Measurements from ENCODE around the gene CNOT4. TPM values are rescaled to one million over a fixed set of nuclear protein-coding genes. Genes with fewer than 3 reads are reported as not detected.
A peak's percentile ranks its signal among the peaks of the same experiment; 100 is the strongest.

CNOT4 gene
- total and polyA plus RNA-seq, 2 of the 13 experiments (the other 11 are each of a cell fraction or from before 2014, with no cell fraction given), result 7.4 to 8.4 TPM

DNA sequence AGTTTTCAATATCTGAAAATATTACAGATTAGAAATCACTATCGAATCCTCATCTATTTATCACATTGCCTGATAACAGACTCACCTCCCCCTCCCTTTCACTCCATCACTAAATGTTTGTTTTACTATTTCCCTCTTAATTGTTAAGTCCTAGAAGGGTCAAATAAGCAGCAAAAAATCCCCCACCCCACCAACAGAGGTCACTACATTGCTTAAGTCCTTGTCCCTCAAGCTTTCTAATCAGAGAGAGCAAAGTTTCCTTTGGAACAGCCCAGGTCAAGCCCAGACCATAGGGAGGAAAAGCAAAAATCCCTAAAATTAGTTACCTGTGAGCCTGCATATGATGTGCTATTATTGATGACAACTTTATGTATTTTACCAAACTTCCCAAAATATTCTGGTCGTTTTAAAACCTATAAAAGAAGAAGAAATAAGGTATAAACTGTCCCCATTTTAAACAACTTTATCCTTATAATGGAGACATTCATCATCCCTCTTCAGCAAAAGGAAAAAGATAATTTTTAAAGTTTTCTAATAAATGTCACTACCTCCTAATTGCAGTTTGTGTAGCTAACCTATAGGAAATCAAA, 95.0 kb downstream of the CNOT4 start (continued):
- TF ChIP-seq, protein P1, sequence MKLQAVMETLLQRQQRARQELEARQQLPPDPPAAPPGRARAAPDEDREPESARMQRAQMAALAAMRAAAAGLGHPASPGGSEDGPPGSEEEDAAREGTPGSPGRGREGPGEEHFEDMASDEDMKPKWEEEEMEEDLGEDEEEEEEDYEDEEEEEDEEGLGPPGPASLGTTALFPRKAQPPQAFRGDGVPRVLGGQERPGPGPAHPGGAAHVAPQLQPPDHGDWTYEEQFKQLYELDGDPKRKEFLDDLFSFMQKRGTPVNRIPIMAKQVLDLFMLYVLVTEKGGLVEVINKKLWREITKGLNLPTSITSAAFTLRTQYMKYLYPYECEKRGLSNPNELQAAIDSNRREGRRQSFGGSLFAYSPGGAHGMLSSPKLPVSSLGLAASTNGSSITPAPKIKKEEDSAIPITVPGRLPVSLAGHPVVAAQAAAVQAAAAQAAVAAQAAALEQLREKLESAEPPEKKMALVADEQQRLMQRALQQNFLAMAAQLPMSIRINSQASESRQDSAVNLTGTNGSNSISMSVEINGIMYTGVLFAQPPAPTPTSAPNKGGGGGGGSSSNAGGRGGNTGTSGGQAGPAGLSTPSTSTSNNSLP (IDR thresholded peaks at IDR 0.05; ENCODE audit: low read depth, low read length), result no peak
- TF ChIP-seq, protein P2, sequence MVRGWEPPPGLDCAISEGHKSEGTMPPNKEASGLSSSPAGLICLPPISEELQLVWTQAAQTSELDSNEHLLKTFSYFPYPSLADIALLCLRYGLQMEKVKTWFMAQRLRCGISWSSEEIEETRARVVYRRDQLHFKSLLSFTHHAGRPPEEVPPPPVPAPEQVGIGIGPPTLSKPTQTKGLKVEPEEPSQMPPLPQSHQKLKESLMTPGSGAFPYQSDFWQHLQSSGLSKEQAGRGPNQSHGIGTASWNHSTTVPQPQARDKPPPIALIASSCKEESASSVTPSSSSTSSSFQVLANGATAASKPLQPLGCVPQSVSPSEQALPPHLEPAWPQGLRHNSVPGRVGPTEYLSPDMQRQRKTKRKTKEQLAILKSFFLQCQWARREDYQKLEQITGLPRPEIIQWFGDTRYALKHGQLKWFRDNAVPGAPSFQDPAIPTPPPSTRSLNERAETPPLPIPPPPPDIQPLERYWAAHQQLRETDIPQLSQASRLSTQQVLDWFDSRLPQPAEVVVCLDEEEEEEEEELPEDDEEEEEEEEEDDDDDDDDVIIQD (CRISPR knock-in tag; IDR thresholded peaks at IDR 0.05; ENCODE audit: low read depth), result peak; percentile 50; the same call in 1 of the 2 replicates
- peak; percentile 59; the same call in 1 of the 2 replicates for TF ChIP-seq ZNF335 (CRISPR knock-in tag; IDR thresholded peaks at IDR 0.05)
- TF ChIP-seq STAG1 (CRISPR knock-in tag; IDR thresholded peaks at IDR 0.05), result peak; percentile 51
- no peak for TF ChIP-seq POGZ (CRISPR knock-in tag; IDR thresholded peaks at IDR 0.05)
- TF ChIP-seq ZMYM4 (CRISPR knock-in tag; IDR thresholded peaks at IDR 0.05), result 0 out of 2 replicates have a peak, but pooled peaks have one; percentile 25

DNA sequence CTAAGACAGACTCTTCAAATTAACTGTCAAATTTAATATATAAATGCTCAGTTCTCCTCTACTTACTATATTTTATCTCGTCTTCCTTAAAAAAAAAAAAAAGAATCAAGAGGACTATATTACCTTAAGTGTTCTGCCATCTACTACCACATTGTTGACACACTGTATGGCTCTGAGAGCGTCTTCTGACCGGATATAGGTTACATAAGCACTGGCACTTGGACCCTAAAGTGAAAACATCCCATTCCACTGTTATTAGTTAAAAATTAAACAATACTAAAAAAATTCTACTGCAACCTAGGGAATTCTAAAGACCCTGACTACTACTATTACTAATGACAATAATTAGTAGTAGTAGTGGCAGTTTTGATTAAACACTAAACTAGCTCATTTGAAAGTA, 95.7 kb downstream of the CNOT4 start:
- intact Hi-C loops (cut with micrococcal nuclease; ENCODE audit: unreplicated experiment), result loop anchor here (1.0 to 2.0 kb wide), 2 partner anchors 95 to 133 kb away; no protein-coding TSS in a partner anchor
- POLR2A ChIA-PET, result no interaction called here
- no peak for TF ChIP-seq ZNF441 (CRISPR knock-in tag; IDR thresholded peaks at IDR 0.05; ENCODE audit: borderline replicate concordance)
- TF ChIP-seq MIER3 (CRISPR knock-in tag; IDR thresholded peaks at IDR 0.05; ENCODE audit: borderline replicate concordance), result no peak
- TF ChIP-seq, protein P3, sequence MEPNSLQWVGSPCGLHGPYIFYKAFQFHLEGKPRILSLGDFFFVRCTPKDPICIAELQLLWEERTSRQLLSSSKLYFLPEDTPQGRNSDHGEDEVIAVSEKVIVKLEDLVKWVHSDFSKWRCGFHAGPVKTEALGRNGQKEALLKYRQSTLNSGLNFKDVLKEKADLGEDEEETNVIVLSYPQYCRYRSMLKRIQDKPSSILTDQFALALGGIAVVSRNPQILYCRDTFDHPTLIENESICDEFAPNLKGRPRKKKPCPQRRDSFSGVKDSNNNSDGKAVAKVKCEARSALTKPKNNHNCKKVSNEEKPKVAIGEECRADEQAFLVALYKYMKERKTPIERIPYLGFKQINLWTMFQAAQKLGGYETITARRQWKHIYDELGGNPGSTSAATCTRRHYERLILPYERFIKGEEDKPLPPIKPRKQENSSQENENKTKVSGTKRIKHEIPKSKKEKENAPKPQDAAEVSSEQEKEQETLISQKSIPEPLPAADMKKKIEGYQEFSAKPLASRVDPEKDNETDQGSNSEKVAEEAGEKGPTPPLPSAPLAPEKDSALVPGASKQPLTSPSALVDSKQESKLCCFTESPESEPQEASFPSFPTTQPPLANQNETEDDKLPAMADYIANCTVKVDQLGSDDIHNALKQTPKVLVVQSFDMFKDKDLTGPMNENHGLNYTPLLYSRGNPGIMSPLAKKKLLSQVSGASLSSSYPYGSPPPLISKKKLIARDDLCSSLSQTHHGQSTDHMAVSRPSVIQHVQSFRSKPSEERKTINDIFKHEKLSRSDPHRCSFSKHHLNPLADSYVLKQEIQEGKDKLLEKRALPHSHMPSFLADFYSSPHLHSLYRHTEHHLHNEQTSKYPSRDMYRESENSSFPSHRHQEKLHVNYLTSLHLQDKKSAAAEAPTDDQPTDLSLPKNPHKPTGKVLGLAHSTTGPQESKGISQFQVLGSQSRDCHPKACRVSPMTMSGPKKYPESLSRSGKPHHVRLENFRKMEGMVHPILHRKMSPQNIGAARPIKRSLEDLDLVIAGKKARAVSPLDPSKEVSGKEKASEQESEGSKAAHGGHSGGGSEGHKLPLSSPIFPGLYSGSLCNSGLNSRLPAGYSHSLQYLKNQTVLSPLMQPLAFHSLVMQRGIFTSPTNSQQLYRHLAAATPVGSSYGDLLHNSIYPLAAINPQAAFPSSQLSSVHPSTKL (CRISPR knock-in tag; IDR thresholded peaks at IDR 0.05), result peak; percentile 34; the same call in 1 of the 2 replicates
- no peak for TF ChIP-seq SIX1 (CRISPR knock-in tag; IDR thresholded peaks at IDR 0.05; ENCODE audit: borderline replicate concordance)
- no peak for TF ChIP-seq HNRNPL (IDR thresholded peaks at IDR 0.05; ENCODE audit: low read depth, low read length)
- TF ChIP-seq, protein P4, sequence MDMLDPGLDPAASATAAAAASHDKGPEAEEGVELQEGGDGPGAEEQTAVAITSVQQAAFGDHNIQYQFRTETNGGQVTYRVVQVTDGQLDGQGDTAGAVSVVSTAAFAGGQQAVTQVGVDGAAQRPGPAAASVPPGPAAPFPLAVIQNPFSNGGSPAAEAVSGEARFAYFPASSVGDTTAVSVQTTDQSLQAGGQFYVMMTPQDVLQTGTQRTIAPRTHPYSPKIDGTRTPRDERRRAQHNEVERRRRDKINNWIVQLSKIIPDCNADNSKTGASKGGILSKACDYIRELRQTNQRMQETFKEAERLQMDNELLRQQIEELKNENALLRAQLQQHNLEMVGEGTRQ (IDR thresholded peaks at IDR 0.05; ENCODE audit: low read depth, low read length), result no peak
- TF ChIP-seq, protein P4 (CRISPR knock-in tag; IDR thresholded peaks at IDR 0.05; ENCODE audit: borderline replicate concordance), result no peak

More for the DNA sequence above, 95.7 kb downstream of the CNOT4 start:
- H4K20me1 ChIP-seq (ENCODE audit: insufficient read depth, low read length), result no peaks in the 10 kb centered on the region; the same call in 1 of the 2 replicates
- BruUV-seq (replicated peaks), result no TSS peak
- H3K4me2 ChIP-seq (ENCODE audit: low read depth, low read length), result peak overlapping the region; percentile 28; the same call in 1 of the 2 replicates
- H2AFZ ChIP-seq (ENCODE audit: low read length), result no peak overlapping the region
- FAIRE-seq, result no peak
- H3K36me3 ChIP-seq (replicated peaks in 1 of 2; ENCODE audit: control insufficient read depth in 1 of 2, insufficient read depth in 2 of 2, low read length in 2 of 2), result peaks cover 4 to 17% of the 10 kb centered on the region in 2 experiments; a peak in 3 of 5 replicates
- no peak overlapping the region for H3K9ac ChIP-seq (ENCODE audit: insufficient read depth, low read depth, low read length)
- H3K27me3 ChIP-seq (ENCODE audit: control insufficient read depth in 1 of 2, insufficient read depth in 2 of 2, low read length in 2 of 2), result no peaks in the 10 kb centered on the region
- 37% methylated on average over 3 of the region's 3 CpGs for WGBS (ENCODE audit: low lambda C conversion rate)
- no peaks in the 10 kb centered on the region for H3K79me2 ChIP-seq (ENCODE audit: insufficient read depth, low read length)
- DNase-seq (ENCODE audit: low spot score), result peak; percentile 30
- H3K9me3 ChIP-seq (ENCODE audit: low read length), result no peaks in the 10 kb centered on the region
- ATAC-seq, result no peak
- CTCF ChIA-PET (ENCODE audit: low intra/inter-chr PET ratio, low total read pairs), result interaction anchor here (1.2 to 2.2 kb wide), 2 partner anchors 133 to 144 kb away, joined by 4 to 5 read pairs; no protein-coding TSS in a partner anchor
- in situ Hi-C loops (cut with HindIII; ENCODE audit: extremely low pct_ligation_motif_present, low pct_unique_long_range_greater_than_20kb), result no loop called here
- H3K27ac ChIP-seq (ENCODE audit: extremely low read length, insufficient read depth, low read length), result no peak overlapping the region
- H3K4me3 ChIP-seq (replicated peaks in 1 of 3; ENCODE audit: insufficient read depth in 1 of 3, low read depth in 2 of 3, low read length in 3 of 3), result no peak overlapping the region
- peaks cover 18% of the 10 kb centered on the region for H3K4me1 ChIP-seq (ENCODE audit: insufficient read depth, low read length)

All from HepG2 (cell line).